GM18519 (cell line): ENCODE data around the gene LAMTOR2.
"Not testable (repeated sequence)": the region's sequence is repeated elsewhere in the genome, so short reads cannot be mapped to it uniquely, and the experiment has no call there.

Source experiments
- ATAC-seq: cut with Tn5 transposase; IDR thresholded peaks from one replicate; pipeline ENCODE4 v1.9.1; 2021; ENCODE audit warnings: mild to moderate bottlenecking, moderate library complexity; ENCODE audit not compliant: unreplicated experiment, low FRiP score

LAMTOR2 gene

DNA sequence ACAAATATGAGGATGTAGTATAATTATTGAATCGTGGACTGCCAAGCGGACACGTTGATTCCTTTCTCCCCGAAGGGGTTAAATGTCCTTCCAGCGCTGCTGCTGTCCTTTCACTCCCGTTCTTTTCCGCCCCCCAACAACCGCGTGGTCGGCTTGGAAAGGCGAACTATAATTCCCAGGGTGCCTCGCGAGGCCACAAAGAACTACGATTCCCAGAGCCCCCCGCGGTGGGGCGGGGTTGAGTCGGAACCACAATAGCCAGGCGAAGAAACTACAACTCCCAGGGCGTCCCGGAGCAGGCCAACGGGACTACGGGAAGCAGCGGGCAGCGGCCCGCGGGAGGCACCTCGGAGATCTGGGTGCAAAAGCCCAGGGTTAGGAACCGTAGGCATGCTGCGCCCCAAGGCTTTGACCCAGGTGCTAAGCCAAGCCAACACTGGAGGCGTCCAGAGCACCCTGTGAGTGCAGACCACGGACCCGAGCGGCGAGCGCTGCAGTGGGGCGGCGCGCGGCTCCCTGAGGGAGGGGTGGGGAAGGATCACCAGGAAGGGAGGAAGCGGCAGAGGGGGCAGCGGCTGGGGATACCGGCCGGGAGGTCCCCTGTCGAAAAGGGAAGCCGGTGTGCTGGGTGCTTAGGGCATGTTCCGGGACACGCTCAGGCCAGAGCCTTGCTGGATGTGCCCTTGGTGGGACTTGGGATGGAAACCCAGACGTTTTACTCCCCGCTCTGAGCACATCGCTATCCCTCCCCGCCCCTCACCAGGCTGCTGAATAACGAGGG is at the start of gene LAMTOR2:
LAMTOR2 (plus strand) TSS at position 283 of the 781 bp plus-strand sequence; CDS start at position 391, 108 bp downstream.
- peak; percentile 67 for ATAC-seq

DNA sequence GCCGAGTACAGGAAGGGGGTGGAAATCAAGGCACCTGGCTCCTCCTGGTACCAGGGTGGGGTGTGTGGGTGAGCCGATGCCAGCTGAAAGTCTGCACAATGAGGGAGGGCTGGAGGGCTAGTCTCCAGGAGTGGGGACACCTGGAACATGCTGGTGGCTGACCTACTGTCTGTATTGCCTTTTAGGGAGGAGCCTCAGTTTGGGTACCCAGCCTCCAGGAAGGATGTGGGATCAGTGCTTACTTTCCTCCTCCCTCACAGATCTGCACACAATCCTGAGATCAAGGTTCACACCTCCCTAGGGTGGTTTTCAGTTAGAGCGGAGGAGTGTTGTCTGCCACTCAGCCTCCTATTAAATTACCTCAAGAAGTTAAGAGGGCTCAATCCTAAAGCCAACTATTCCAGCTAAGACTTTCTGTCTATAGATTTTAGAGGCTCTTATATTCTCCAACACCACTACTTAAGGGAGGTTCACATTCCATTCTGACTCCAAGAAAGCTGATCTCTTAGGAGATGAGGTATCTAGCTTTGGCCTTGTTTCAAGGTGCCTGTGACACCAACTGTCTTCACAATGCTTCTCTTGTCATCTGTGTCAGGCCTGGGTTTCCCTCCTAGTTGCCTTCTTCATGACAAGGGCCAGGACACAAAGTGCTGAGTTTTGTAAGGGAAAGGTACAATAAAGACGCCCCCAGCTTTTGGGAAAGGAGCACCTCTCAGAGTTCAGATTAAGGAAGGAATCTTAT is 49.6 kb upstream of the LAMTOR2 start:
- ATAC-seq = no peak

DNA sequence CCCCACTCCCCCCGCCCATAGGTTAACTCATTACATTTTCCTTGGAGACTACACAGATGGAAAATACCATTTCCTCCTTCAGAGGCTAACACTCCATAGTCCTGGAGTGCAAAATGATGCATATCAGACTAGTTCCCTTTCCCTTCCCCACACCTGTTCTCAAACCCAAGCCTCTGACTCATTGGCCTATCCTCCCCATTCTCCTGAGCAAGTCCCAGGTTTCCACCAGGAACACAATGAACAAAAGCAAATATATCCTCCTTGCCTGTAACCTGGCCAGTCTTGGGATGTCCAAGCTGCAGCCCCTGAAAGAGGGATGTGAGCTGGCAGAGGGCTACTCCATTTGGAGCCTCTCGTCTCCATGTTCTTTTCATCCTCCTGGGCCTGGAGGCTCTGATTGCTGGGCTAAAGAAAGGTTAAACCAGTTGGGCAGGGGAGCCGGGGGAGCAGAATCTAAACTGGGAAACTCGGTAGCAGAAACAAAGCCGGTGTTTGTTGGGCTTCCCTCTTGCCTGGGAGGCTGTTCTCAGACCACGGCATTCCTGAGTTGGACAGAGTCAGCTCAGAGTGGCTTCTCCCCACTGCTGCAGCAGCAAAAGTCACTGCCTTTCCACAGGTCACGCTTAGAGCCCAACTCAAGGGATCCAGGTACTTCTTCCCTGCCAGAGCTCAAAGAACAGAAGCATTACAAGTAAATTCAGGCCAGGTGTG is 47.8 kb upstream of the LAMTOR2 start:
- no peak for ATAC-seq

DNA sequence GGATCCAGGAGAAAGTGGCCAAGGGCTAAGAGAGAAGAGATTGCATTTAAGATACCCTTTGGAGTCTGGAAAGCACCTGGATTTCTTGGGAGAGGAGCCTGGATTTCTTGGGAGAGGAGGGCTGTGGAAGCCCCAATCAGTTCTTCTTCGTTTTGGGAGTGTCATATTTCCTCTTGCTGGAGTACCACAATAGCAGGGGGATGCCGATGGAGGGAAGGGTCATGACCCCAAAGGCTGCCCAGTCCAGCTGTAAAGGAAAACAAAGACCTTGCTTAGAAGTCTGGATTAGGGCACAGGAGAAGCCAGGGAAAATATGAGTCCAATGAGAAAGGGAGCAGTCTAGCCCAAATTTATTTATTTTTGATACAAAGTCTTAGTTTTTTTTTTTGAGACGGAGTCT is 45.2 kb upstream of the LAMTOR2 start:
- ATAC-seq = no peak

DNA sequence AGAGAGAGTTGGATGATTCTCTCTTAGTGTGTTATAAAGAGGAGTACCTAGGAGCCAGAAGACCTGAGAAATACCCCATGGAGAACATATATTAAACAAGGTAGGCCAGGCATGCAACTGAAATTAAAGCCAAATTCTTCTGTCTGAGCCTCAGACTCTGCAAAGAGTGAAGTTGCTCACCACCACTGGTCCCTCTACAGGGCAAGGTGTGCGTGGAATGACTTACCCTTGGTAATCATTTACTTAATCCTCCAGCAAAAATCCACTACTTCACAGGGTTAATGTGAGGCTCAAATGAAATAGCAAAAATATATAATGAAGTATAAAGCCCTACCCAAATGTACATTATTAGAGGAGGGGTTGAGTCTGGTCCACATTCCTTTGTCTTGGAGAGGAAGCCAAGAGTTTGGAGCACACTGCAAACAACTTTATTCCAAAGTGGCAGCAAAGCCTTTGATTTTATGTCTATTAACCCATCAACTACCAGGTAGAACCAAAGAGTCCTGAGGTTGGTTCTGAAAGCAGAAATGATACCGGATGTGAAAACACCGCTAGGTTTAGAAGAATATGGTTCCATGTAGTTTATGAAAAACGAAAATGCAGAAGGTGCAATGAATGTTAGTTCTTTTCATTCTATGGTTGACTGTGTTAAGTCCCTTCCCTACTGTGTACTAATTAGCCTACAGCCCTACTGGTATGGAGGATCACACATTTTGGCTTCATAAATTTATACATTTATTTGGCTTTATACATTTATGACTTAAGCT is 42.3 kb upstream of the LAMTOR2 start:
- ATAC-seq = peak; percentile 61

DNA sequence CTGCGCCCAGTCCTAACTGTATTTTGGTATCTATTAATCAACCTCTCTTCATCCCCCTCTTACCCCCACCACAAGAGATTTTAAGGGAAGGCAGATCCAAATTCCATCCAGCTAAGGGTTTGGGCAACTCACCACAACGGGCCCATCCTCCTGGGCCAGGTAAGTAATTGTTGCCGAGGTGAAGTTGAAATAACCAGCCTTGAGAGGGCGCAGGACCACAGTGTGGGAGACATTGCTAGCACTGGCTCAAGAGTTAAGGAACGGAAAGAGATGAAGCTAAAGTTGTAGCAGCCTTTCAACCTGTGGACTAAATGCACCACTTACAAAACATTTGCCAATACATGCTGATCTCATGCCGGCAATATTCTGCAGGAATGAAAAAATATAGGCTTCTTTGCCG is 39.8 kb upstream of the LAMTOR2 start:
- no peak for ATAC-seq

DNA sequence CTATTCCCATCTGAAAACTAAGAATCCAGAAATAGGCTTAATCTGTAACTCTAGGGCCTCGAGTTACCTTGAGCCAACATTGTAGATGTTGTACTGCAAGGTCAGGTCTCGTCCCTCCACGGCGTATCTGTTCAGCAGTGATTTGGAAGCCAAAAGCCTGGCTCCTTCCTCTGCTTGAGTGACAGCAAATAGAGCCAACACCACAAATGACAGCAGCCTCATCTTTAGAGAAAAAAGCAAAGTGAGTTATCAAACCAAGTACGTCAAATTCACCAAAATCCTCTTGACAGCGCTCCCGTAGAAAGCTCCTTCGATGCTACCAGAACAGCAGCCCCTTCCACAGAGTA is 34.7 kb upstream of the LAMTOR2 start:
- ATAC-seq = no peak

DNA sequence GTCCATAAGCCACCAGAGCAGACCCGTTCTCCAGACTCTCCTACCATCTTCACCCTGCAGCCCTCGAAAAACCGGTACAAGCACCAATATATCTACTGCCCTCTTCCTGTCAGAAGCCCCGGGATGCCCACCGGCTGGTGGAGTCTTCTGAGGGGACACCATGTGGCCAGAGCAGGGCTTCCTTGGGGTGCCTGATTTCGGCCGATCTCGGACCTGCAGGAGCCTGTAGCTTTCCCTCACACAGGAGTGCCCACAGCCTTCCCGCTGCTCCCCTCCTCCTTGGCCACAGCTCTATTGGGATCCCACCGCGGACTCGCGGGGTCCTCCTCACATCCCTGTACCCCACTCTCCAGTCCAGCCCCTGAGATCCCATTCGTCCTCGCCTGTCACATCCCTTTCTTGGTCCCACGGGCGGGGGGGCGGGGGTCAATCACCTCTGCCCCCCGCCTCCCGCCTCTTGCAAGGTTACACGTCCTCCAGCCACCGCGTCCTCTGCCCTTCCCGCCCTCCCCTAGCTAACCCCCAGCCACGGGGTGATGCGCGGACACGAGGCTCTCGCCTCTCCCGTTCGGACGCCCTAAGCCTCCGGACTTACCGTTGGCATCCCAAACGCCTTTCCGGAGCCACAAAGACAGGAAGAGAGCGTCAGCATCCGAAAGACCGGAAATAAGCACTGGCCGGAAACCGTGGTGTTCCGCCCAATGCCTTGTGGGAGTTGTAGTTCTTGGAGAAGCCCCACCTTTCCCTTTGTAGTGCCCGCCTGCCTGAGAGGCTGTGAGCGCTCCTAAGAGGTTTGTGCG is 34.1 kb upstream of the LAMTOR2 start, which contains the start of gene SSR2:
SSR2 (minus strand) TSS at position 659 of the 800 bp plus-strand sequence. CDS start 784 bp downstream, outside the sequence.
- ATAC-seq = no peak

DNA sequence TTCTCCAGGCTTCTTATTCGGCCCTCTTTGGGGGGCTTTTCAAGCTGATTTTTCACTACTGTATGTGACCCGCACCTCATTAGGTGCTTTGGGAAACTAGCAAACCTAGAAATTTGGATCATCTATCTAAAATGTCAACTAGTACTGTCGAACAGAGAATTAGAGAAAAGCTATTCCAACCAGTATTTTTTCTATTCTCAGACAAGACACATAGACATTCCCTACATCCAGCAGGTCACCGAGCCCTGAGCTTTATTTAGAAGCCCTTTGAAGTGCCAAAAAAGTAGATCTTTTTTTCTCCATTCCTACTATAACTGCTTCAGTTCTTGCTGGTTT is 33.5 kb upstream of the LAMTOR2 start:
- ATAC-seq = no peak

DNA sequence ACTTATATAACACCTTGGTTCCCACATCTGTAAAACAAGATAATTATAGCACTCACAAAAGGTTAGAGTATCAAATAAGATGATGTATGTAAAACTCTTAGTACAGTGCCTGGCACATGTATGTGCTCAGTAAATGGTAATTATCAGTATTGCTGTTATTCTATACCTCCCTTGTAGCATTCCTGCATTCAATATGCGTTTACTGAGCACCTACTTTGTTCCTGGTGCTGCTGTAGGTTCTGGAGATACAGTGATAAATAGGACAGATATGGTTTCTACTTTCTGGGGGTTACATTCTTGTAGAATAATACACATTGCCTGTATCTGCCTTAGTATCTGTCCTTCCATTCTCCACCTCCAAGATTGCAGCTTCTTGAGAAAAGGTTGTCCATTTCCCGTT is 32.6 kb upstream of the LAMTOR2 start:
- no peak for ATAC-seq

DNA sequence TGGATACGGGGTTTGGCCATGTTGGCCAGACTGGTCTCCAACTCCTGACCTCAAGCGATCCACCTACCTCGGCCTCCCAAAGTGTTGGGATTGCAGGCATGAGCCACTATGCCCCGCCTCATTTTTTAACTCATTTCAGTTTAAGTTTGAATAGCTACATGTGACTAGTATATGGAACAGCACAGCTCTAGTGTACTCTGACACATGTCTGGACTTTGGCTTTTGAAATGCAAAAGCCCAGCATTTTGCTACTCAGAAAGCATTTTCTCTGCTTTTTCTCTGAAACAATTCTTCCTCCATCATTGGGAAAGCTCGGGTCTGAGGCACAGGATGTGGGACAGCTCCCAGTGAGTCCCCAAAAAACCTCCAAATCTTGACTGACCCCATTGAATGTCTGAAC is 29.8 kb upstream of the LAMTOR2 start:
- no peak for ATAC-seq

DNA sequence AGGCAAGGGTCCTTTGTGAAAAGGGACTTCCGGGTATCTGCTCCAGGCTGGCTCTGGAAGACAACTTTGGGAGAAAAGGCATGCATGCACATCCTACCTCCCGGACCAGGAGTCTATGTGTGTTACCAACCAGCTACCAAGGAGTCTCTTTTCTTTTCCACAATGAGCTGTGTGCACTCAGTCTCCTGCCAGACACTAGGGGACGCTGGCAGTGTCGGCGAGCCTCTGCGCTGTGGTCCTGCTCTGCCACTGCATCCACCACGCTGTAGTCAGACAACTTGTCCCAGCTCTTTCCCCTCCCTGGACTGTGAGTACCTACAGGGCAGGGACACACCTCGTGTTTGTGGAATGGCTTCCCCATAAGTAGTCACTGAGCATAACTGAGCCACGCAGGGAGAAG is 28.7 kb upstream of the LAMTOR2 start:
- ATAC-seq = no peak

DNA sequence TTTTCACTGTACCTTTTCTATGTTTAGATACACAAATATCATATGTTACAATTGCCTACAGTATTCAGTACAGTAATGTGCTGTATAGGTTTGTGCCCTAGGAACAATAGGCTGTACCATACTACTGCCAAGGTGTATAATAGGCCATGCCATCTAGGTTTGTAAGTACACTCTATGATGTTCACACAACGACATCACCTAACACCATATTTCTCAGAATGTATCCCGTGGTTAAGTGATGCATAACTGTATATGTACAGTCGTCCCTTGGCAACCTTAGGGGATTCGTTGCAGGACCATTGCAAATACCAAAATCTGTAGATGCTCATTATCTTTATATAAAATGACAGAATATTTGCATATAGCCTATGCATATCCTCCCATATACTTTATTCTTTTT is 28.0 kb upstream of the LAMTOR2 start:
- ATAC-seq = no peak

DNA sequence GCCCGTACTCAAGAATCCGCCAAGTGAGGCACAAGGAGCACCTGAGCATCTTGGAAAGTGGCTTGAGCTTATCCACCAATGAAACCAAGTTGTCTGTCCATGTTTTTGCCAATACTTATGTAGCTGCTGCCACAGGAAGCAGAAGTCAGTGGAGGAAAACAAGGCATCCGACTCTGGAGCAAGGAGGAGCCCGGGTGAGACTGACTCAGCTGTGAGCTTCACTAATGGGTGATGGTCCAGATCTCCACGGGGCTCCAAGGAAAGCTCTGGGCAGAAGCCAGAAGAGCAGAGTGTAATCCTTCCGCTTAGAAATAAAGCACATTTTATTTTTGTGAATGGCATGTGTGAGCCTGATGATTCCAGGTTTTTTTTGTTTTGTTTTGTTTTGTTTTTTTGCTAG is 21.6 kb upstream of the LAMTOR2 start:
- no peak for ATAC-seq

DNA sequence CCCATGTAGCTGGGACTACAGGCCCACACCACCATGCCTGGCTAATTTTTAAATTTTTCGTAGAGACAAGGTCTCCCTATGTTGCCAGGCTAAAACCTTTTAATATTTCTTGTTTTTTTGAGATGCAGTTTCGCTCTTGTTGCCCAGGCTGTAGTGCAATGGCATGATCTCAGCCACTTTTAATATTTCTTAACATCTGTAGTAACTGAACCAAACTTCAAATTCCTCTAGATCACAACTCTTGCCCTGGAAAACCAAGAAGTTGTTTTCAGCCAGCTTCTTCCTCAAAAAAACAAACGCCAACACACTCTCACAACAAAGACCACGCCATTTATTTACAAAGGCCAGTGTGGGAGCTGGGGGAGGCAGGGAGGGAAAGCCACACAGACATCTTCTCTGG is 19.6 kb upstream of the LAMTOR2 start:
- ATAC-seq = not testable (repeated sequence)

DNA sequence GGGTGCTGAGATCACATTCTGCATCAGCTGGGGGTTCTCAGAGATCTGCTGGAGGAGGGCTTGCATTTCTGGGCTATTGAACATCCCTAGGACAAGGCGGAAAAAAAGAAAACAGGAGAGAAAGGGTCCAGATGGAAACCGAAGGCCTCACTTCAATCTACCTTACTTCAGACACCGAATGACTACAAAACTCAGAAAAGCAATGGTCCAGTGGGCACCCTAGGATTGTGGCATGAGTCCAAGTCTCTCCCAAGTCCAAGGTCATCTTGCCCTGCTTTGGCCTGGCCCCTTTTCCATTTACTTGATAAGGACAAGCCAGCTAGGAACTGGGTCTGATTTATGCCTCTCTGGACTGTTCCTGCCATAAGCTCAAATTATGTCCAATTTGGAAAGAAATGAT is 11.8 kb upstream of the LAMTOR2 start:
- no peak for ATAC-seq

DNA sequence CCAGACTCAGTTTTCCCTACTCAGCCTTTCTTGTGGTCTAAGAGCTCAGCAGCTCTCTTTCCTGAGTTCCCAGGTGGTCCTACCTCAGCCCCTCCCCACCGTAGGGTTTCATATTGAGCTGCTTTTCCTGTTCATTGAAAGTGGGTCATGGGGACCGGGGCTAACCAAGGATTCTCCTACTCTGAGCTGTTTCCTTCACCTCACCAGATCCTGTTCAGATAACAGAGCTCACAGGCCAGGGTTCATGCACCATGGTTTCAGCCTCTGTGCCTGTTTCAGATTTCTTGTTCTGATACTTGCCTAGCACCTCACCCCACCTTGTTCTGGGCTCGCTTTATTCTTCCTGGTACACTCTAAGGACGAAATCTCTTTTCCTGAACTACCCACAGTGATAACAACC is 9.5 kb upstream of the LAMTOR2 start:
- no peak for ATAC-seq

DNA sequence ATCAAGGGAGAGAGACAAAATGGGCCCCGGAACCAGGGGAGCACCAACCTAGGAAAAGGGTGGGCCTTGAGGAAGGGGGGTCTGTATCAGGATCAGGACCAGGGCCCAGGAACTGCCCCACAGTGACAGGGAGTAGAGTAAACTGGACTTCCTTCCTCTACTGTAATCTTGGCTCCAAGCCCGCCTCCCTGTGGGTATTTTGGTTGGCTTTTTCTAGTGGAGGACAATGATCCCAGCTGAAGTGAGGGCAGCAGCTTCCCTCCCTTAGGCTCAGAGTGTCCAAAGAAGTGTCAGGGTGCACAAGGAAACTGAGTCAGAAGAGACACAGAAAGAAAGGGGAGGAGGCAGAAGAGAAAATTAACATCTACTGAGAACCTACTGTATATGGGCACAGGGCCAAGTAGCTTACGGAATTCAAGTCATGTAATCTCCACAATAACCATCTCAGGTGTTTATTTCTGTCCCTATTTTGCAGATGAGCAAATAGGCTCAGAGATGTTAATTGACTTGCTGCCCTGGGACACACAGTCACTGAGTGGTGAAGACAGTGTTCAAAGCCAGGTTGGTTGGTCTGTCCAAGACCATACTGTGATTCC is 5.8 kb upstream of the LAMTOR2 start:
- ATAC-seq = no peak

DNA sequence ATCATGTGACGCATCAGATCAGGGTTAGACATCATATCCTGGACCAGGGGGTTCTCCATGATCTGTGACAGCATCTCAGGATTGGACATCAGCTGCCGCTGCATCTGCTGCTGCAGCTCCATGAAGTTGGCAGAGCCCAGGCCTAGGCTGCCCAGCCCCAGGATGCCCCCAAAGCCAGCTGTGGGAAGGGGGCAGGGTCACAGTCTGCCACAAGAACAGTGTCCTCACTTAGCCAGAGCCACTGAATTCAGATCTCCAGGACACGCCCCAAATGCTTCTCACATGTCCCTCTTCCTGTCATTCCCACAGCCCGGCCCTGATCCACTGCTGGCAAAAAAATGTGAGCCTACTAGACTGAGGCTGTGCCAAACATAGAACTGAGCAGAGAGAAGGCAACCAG is 4.2 kb upstream of the LAMTOR2 start:
- ATAC-seq = no peak
